Fibroblast of lung (primary cell): ENCODE data around the gene YJU2. TPM values are rescaled to one million over a fixed set of nuclear protein-coding genes. Genes with fewer than 3 reads are reported as not detected.

Source experiments
- DNase-seq, 2 donors: peaks; one replicate each; pipeline versions ENCODE4 v3.0.0 to v3.0.0-alpha.2; 2010; ENCODE audit warnings: low read depth in 2 of 2
- H2AFZ ChIP-seq: 2 replicates; pipeline ENCODE4 v1.5.1; 2012; ENCODE audit warnings: low read length, control low read depth, inconsistent platforms
- H3K27ac ChIP-seq: 2 replicates; pipeline ENCODE4 v1.5.1; 2011; ENCODE audit warnings: low read length, control low read depth; ENCODE audit not compliant: insufficient read depth
- H3K27me3 ChIP-seq: 2 replicates; pipeline ENCODE4 v1.5.1; 2011; ENCODE audit warnings: mild to moderate bottlenecking, low read length; ENCODE audit not compliant: control insufficient read depth, insufficient read depth
- H3K36me3 ChIP-seq: 2 replicates; pipeline ENCODE4 v1.5.1; 2011; ENCODE audit warnings: low read length; ENCODE audit not compliant: control insufficient read depth, insufficient read depth
- H3K4me1 ChIP-seq: 2 replicates; pipeline ENCODE4 v1.5.1; 2011; ENCODE audit warnings: low read length; ENCODE audit not compliant: control insufficient read depth, insufficient read depth; ENCODE audit errors: extremely low read depth
- H3K4me2 ChIP-seq: 2 replicates; pipeline ENCODE4 v1.5.1; 2011; ENCODE audit warnings: low read length, control low read depth; ENCODE audit not compliant: insufficient read depth; ENCODE audit errors: extremely low read depth
- H3K4me3 ChIP-seq, 4 experiments: fragments of 200-600 bp in 1 of 4; sonication (generic) in 1 of 4; replicated peaks in 1 of 4; 2 replicates each; pipeline ENCODE4 v1.5.1; 2011 to 2016; ENCODE audit warnings: low read length in 4 of 4, low read depth in 3 of 4, mild to moderate bottlenecking in 3 of 4, control low read depth in 2 of 4, inconsistent platforms in 1 of 4, mixed read lengths in 1 of 4; ENCODE audit not compliant: insufficient read depth in 1 of 4; ENCODE audit errors: control extremely low read depth in 1 of 4
- H3K79me2 ChIP-seq: 2 replicates; pipeline ENCODE4 v1.5.1; 2012; ENCODE audit warnings: mild to moderate bottlenecking, low read length, inconsistent platforms; ENCODE audit not compliant: control insufficient read depth, insufficient read depth
- H3K9ac ChIP-seq: 2 replicates; pipeline ENCODE4 v1.5.1; 2011; ENCODE audit warnings: mild to moderate bottlenecking, low read length, control low read depth; ENCODE audit not compliant: insufficient read depth
- H3K9me3 ChIP-seq: 2 replicates; pipeline ENCODE4 v1.5.1; 2012; ENCODE audit warnings: low read depth, low read length; ENCODE audit not compliant: control insufficient read depth, insufficient read depth
- H4K20me1 ChIP-seq: 2 replicates; pipeline ENCODE4 v1.5.1; 2011; ENCODE audit warnings: low read length; ENCODE audit not compliant: control insufficient read depth, insufficient read depth; ENCODE audit errors: extremely low read depth
- CTCF ChIP-seq, 2 donors: IDR thresholded peaks in 1 of 2; conservative IDR thresholded peaks in 1 of 2; 1 replicate in 1 of 2; 2 replicates in 1 of 2; pipeline ENCODE4 v1.5.1; 2011 to 2012; ENCODE audit warnings: low read length in 2 of 2, control low read depth in 1 of 2, inconsistent platforms in 1 of 2, low read depth in 1 of 2, mild to moderate bottlenecking in 1 of 2
- EZH2 ChIP-seq: IDR thresholded peaks from 2 replicates; pipeline ENCODE4 v1.5.1; 2012; ENCODE audit warnings: low read length, control low read depth, mild to moderate bottlenecking; ENCODE audit errors: missing control alignments
- polyA plus RNA-seq, 2 donors: library from polyadenylated mRNA; depleted of rRNA in 1 of 2; stranded (reverse) in 1 of 2; unstranded in 1 of 2; fragments of >200 nt; gene quantifications; 2 replicates each; pipeline ENCODE4 v1.2.1, GENCODE V29; 2011 to 2012; ENCODE audit warnings: missing spikeins in 1 of 2
- total RNA-seq: library from RNA; depleted of rRNA; stranded (reverse); fragments of >200 nt; gene quantifications from 2 replicates; pipeline ENCODE4 v1.2.1, GENCODE V29; 2014

YJU2 gene
- total and polyA plus RNA-seq, 2 donors (not counting 1 experiment from before 2014, with no cell fraction given), result 10.7 to 14.7 TPM

- no peaks in the 10 kb centered on the region for H3K36me3 ChIP-seq
- DNase-seq, result no peak
- no peak overlapping the region for H3K27ac ChIP-seq
- H3K4me2 ChIP-seq, result no peak overlapping the region
- no peaks in the 10 kb centered on the region for H3K4me1 ChIP-seq
- H2AFZ ChIP-seq, result no peak overlapping the region
- TF ChIP-seq CTCF (conservative IDR thresholded peaks at IDR 0.05 in 1 of 2, IDR thresholded peaks at IDR 0.05 in 1 of 2; ENCODE audit: low read depth in 1 of 2, low read length in 2 of 2), result no peak
- no peak for TF ChIP-seq EZH2
- H3K4me3 ChIP-seq, result no peak overlapping the region
- H3K9ac ChIP-seq, result no peak overlapping the region
- H3K9me3 ChIP-seq, result no peaks in the 10 kb centered on the region
- no peaks in the 10 kb centered on the region for H4K20me1 ChIP-seq
- H3K79me2 ChIP-seq, result no peaks in the 10 kb centered on the region
- peaks cover 19% of the 10 kb centered on the region for H3K27me3 ChIP-seq
Measured at GRCh38 chr19:4278010-4278409, 31.1 kb downstream of the YJU2 start.

- no peak within 1 kb of the TSS for H2AFZ ChIP-seq
- DNase-seq, result no peak
Measured at GRCh38 chr19:4278419-4279266, 31.8 kb downstream of the YJU2 start, which contains the start of gene SHD. Gene SHD, plus strand, starts transcription at chr19:4279266. Its CDS starts 798 bp downstream, at chr19:4280064.

GRCh38 chr19:4279267-4279529 is 32.3 kb downstream of the YJU2 start:
- no peak for DNase-seq
- no peak overlapping the region for H3K4me2 ChIP-seq
- no peaks in the 10 kb centered on the region for H3K4me1 ChIP-seq
- H4K20me1 ChIP-seq, result no peaks in the 10 kb centered on the region
- peaks cover 19% of the 10 kb centered on the region for H3K27me3 ChIP-seq
- H3K9ac ChIP-seq, result no peak overlapping the region
- no peak overlapping the region for H2AFZ ChIP-seq
- TF ChIP-seq CTCF (conservative IDR thresholded peaks at IDR 0.05 in 1 of 2, IDR thresholded peaks at IDR 0.05 in 1 of 2; ENCODE audit: low read depth in 1 of 2, low read length in 2 of 2) (no peak), EZH2 (no peak)
- no peaks in the 10 kb centered on the region for H3K9me3 ChIP-seq
- H3K36me3 ChIP-seq, result no peaks in the 10 kb centered on the region
- H3K79me2 ChIP-seq, result no peaks in the 10 kb centered on the region
- H3K27ac ChIP-seq, result no peak overlapping the region
- H3K4me3 ChIP-seq, result no peak overlapping the region

More at GRCh38 chr19:4278419-4279266, 31.8 kb downstream of the YJU2 start, which contains the start of gene SHD:
- no peak within 1 kb of the TSS for H3K4me3 ChIP-seq
- TF ChIP-seq CTCF (conservative IDR thresholded peaks at IDR 0.05 in 1 of 2, IDR thresholded peaks at IDR 0.05 in 1 of 2; ENCODE audit: low read depth in 1 of 2, low read length in 2 of 2), result no peak
- TF ChIP-seq EZH2, result no peak
- no peak within 1 kb of the TSS for H3K9ac ChIP-seq
- peaks cover 19% of the 10 kb centered on the region for H3K27me3 ChIP-seq
- no peak within 1 kb of the TSS for H3K4me2 ChIP-seq
- no peaks in the 10 kb centered on the region for H3K9me3 ChIP-seq
- H4K20me1 ChIP-seq, result no peaks in the 10 kb centered on the region
- H3K4me1 ChIP-seq, result no peaks in the 10 kb centered on the region
- H3K27ac ChIP-seq, result no peak within 1 kb of the TSS
- H3K79me2 ChIP-seq, result no peaks in the 10 kb centered on the region
- no peaks in the 10 kb centered on the region for H3K36me3 ChIP-seq
